Measurements from ENCODE around the gene VGLL2.

- TF ChIP-seq TAF1 (IDR thresholded peaks at IDR 0.05; ENCODE audit: low read depth, low read length) (no peak), POLR2A (IDR thresholded peaks at IDR 0.05; ENCODE audit: low read depth, low read length) (no peak), POLR2AphosphoS5 (IDR thresholded peaks at IDR 0.05; ENCODE audit: low read depth, low read length) (no peak), SPI1 (IDR thresholded peaks at IDR 0.05; ENCODE audit: low read depth, low read length) (no peak)
Observed at GRCh38 chr6:117270055-117270842, 4.9 kb downstream of the VGLL2 start.
